IMR-90 (cell line): ENCODE data around the gene ISG15. TPM values are rescaled to one million over a fixed set of nuclear protein-coding genes. Genes with fewer than 3 reads are reported as not detected.
A peak's percentile ranks its signal among the peaks of the same experiment; 100 is the strongest.

ENCODE experiments used
- ATAC-seq: fragments of 200-7000 bp; cut with Tn5 transposase; 2 replicates; pipeline ENCODE4 v1.9.1; 2020; ENCODE audit warnings: low read depth, mild to moderate bottlenecking, moderate library complexity
- BruUV-seq: library from RNA; stranded (reverse); fragments of 400-500 nt; replicated peaks from 2 replicates; lab custom pipeline; 2021; lab: Mats Ljungman, UMichigan
- CTCF ChIA-PET: fragments of 300-600 bp; formaldehyde crosslinking; extraction: SDS; loops from one replicate; lab custom pipeline; 2021; ENCODE audit warnings: antibody characterized with exemption; lab: Yijun Ruan, JAX
- POLR2A ChIA-PET: fragments of 300-600 bp; sonication (Branson Sonifier 250); formaldehyde crosslinking; loops from one replicate; lab custom pipeline; 2022; ENCODE audit warnings: antibody characterized with exemption; ENCODE audit not compliant: unreplicated experiment; lab: Charles Lee
- DNase-seq: peaks from one replicate; pipeline ENCODE4 v3.0.0; 2013
- H2AFZ ChIP-seq: replicated peaks from 2 replicates; pipeline ENCODE3; 2013; ENCODE audit warnings: low read length, mild to moderate bottlenecking; ENCODE audit not compliant: poor library complexity
- H2AK5ac ChIP-seq: 2 replicates; pipeline ENCODE4 v1.6.1; 2013; ENCODE audit warnings: low read depth, low read length, inconsistent platforms
- H2AK9ac ChIP-seq: replicated peaks from 2 replicates; pipeline ENCODE3; 2013; ENCODE audit warnings: mild to moderate bottlenecking, low read depth, low read length, moderate library complexity; ENCODE audit not compliant: poor library complexity
- H2BK120ac ChIP-seq: 2 replicates; pipeline ENCODE4 v1.6.1; 2013; ENCODE audit warnings: low read depth, low read length, inconsistent platforms
- H2BK15ac ChIP-seq: 3 replicates; pipeline ENCODE4 v1.6.1; 2013; ENCODE audit warnings: low read depth, low read length, inconsistent platforms
- H2BK20ac ChIP-seq: 2 replicates; pipeline ENCODE4 v1.6.1; 2013; ENCODE audit warnings: low read depth, mild to moderate bottlenecking, inconsistent platforms, low read length, moderate library complexity
- H2BK5ac ChIP-seq: 2 replicates; pipeline ENCODE4 v1.6.1; 2013; ENCODE audit warnings: mild to moderate bottlenecking, low read depth, low read length, inconsistent platforms; ENCODE audit not compliant: poor library complexity, severe bottlenecking
- H3K14ac ChIP-seq: replicated peaks from 2 replicates; pipeline ENCODE4 v1.6.1; 2013; ENCODE audit warnings: low read depth, low read length, inconsistent platforms
- H3K18ac ChIP-seq: 2 replicates; pipeline ENCODE4 v1.6.1; 2013; ENCODE audit warnings: low read depth, low read length, control low read depth
- H3K23ac ChIP-seq: 2 replicates; pipeline ENCODE4 v1.6.1; 2013; ENCODE audit warnings: low read depth, low read length, inconsistent platforms
- H3K27ac ChIP-seq: 2 replicates; pipeline ENCODE4 v1.5.1; 2013; ENCODE audit warnings: mild to moderate bottlenecking, control low read depth, low read length; ENCODE audit not compliant: insufficient read depth
- H3K27me3 ChIP-seq: 2 replicates; pipeline ENCODE4 v1.6.1; 2013; ENCODE audit warnings: low read length; ENCODE audit not compliant: control insufficient read depth, insufficient read depth
- H3K36me3 ChIP-seq: 2 replicates; pipeline ENCODE4 v1.6.1; 2013; ENCODE audit warnings: low read length, mixed read lengths; ENCODE audit not compliant: control insufficient read depth, insufficient read depth
- H3K4ac ChIP-seq: 2 replicates; pipeline ENCODE4 v1.6.1; 2013; ENCODE audit warnings: low read depth, low read length, inconsistent platforms
- H3K4me1 ChIP-seq: 2 replicates; pipeline ENCODE4 v1.6.1; 2013; ENCODE audit warnings: low read length, mixed read lengths; ENCODE audit not compliant: control insufficient read depth, insufficient read depth
- H3K4me2 ChIP-seq: 2 replicates; pipeline ENCODE4 v1.6.1; 2013; ENCODE audit warnings: low read depth, mild to moderate bottlenecking, control low read depth, low read length, moderate library complexity
- H3K4me3 ChIP-seq: 2 replicates; pipeline ENCODE4 v1.5.1; 2013; ENCODE audit warnings: low read depth, mild to moderate bottlenecking, control low read depth, low read length, moderate library complexity; ENCODE audit not compliant: insufficient read depth
- H3K56ac ChIP-seq: 2 replicates; pipeline ENCODE4 v1.6.1; 2013; ENCODE audit warnings: low read length, inconsistent platforms; ENCODE audit not compliant: insufficient read depth; ENCODE audit errors: extremely low read depth
- H3K79me1 ChIP-seq, 2 experiments: 2 replicates each; pipeline ENCODE4 v1.6.1; 2013; ENCODE audit warnings: low read length in 2 of 2, inconsistent platforms in 1 of 2, low read depth in 1 of 2
- H3K9ac ChIP-seq: 2 replicates; pipeline ENCODE4 v1.6.1; 2013; ENCODE audit warnings: low read depth, low read length, control low read depth
- H3K9me1 ChIP-seq: 2 replicates; pipeline ENCODE4 v1.6.1; 2013; ENCODE audit warnings: low read length, inconsistent platforms; ENCODE audit not compliant: insufficient read depth
- H3K9me3 ChIP-seq: 2 replicates; pipeline ENCODE4 v1.6.1; 2013; ENCODE audit warnings: low read length; ENCODE audit not compliant: control insufficient read depth, insufficient read depth
- H4K20me1 ChIP-seq: 2 replicates; pipeline ENCODE4 v1.6.1; 2013; ENCODE audit warnings: low read length, inconsistent platforms; ENCODE audit not compliant: insufficient read depth
- H4K5ac ChIP-seq: 2 replicates; pipeline ENCODE4 v1.6.1; 2013; ENCODE audit warnings: mild to moderate bottlenecking, low read depth, low read length, control low read depth
- H4K8ac ChIP-seq, 2 experiments: 2 replicates each; pipeline ENCODE4 v1.6.1; 2013; ENCODE audit warnings: low read depth in 2 of 2, low read length in 2 of 2, control low read depth in 1 of 2, inconsistent platforms in 1 of 2
- H4K91ac ChIP-seq: 2 replicates; pipeline ENCODE4 v1.6.1; 2013; ENCODE audit warnings: low read depth, low read length, inconsistent platforms; ENCODE audit not compliant: insufficient read depth
- BHLHE40 ChIP-seq: fragments of 150-350 bp; IDR thresholded peaks from 2 replicates; pipeline ENCODE4 v1.6.1; 2016; ENCODE audit warnings: mild to moderate bottlenecking, low read depth, low read length
- CEBPB ChIP-seq: IDR thresholded peaks from 2 replicates; pipeline ENCODE4 v1.6.1; 2012; ENCODE audit warnings: low read depth, low read length, improper control_type of control experiment
- CHD1 ChIP-seq: IDR thresholded peaks from 2 replicates; pipeline ENCODE4 v1.6.1; 2012; ENCODE audit warnings: low read depth, low read length, improper control_type of control experiment
- CTCF ChIP-seq: conservative IDR thresholded peaks from 2 replicates; pipeline ENCODE4 v1.5.1; 2012; ENCODE audit warnings: mild to moderate bottlenecking, low read depth, low read length, improper control_type of control experiment
- ELK1 ChIP-seq: fragments of 150-350 bp; IDR thresholded peaks from 2 replicates; pipeline ENCODE4 v1.6.1; 2016; ENCODE audit warnings: low read depth, mild to moderate bottlenecking, low read length, moderate library complexity, borderline replicate concordance
- FOS ChIP-seq: fragments of 150-350 bp; IDR thresholded peaks from 2 replicates; pipeline ENCODE4 v1.6.1; 2016; ENCODE audit warnings: low read depth, low read length
- MAFK ChIP-seq: IDR thresholded peaks from 2 replicates; pipeline ENCODE4 v1.6.1; 2012; ENCODE audit warnings: low read depth, low read length, improper control_type of control experiment
- NFE2L2 ChIP-seq: fragments of 150-350 bp; IDR thresholded peaks from 2 replicates; pipeline ENCODE4 v1.6.1; 2016; ENCODE audit warnings: low read depth, mild to moderate bottlenecking, low read length
- POLR2A ChIP-seq: IDR thresholded peaks from 2 replicates; pipeline ENCODE4 v1.6.1; 2012; ENCODE audit warnings: mild to moderate bottlenecking, low read depth, low read length
- RAD21 ChIP-seq: IDR thresholded peaks from 2 replicates; pipeline ENCODE4 v1.6.1; 2012; ENCODE audit warnings: low read length, improper control_type of control experiment
- RCOR1 ChIP-seq: IDR thresholded peaks from 2 replicates; pipeline ENCODE4 v1.6.1; 2012; ENCODE audit warnings: mild to moderate bottlenecking, low read length, improper control_type of control experiment; ENCODE audit not compliant: insufficient replicate concordance
- RFX5 ChIP-seq: IDR thresholded peaks from 2 replicates; pipeline ENCODE4 v1.8.0; 2012; ENCODE audit warnings: low read depth, mild to moderate bottlenecking, low read length, moderate library complexity
- SMC3 ChIP-seq: fragments of 150-350 bp; IDR thresholded peaks from 2 replicates; pipeline ENCODE4 v1.6.1; 2016; ENCODE audit warnings: low read depth, mild to moderate bottlenecking, antibody characterized with exemption, low read length, moderate library complexity
- USF2 ChIP-seq: fragments of 150-350 bp; IDR thresholded peaks from 2 replicates; pipeline ENCODE4 v1.6.1; 2017; ENCODE audit warnings: mild to moderate bottlenecking, antibody characterized with exemption, low read length, low read depth
- WGBS, 2 experiments: methylation state at CpG; one replicate each; pipeline versions ENCODE4 v1.1.5 to v1.1.7; 2013; ENCODE audit warnings: missing lambda C conversion rate in 2 of 2; ENCODE audit not compliant: insufficient read length in 1 of 2; ENCODE audit errors: extremely low coverage in 2 of 2; 5-methylcytosine and 5-hydroxymethylcytosine counted together
- dilution Hi-C: fragments of 300-500 bp; cut with HindIII; formaldehyde crosslinking; loops from one replicate; pipeline ENCODE4 v1.14.3; 2018; ENCODE audit warnings: low sequenced_read_pairs; ENCODE audit not compliant: unreplicated experiment
- in situ Hi-C: fragments of 300-500 bp; cut with MboI; formaldehyde crosslinking; loops from 3 replicates; pipeline ENCODE4 v1.14.3; 2019; ENCODE audit warnings: low sequenced_read_pairs, inconsistent platforms, mixed read lengths
- intact Hi-C: fragments of 100-400 bp; cut with micrococcal nuclease; formaldehyde crosslinking; loops from 2 replicates; pipeline ENCODE4 v1.10.0; 2022
- polyA plus RNA-seq, 3 experiments: library from polyadenylated mRNA; depleted of rRNA; stranded (reverse); fragments of >200 nt; gene quantifications; 2 replicates each; pipeline ENCODE4 v1.2.3, GENCODE V29; 2012; ENCODE audit warnings: low replicate concordance in 1 of 3
- total RNA-seq: library from RNA; depleted of rRNA; stranded (reverse); fragments of >200 nt; gene quantifications from 2 replicates; pipeline ENCODE4 v1.2.3, GENCODE V29; 2012

Gene ISG15
- total and polyA plus RNA-seq, 2 of the 4 experiments (the other 2 are of a cell fraction), result 99.1 to 105 TPM

GRCh38 chr1:1039145-1039910 is 26.0 kb downstream of the ISG15 start:
- no peak overlapping the region for H3K14ac ChIP-seq
- no peak overlapping the region for H2BK120ac ChIP-seq
- no peak overlapping the region for H2BK5ac ChIP-seq
- H3K4ac ChIP-seq, result no peak overlapping the region
- H3K36me3 ChIP-seq, result peaks cover 34% of the 10 kb centered on the region
- no peak for ATAC-seq
- dilution Hi-C loops, result no loop called here
- no peak overlapping the region for H4K5ac ChIP-seq
- H3K56ac ChIP-seq, result no peak overlapping the region
- peaks cover 60% of the 10 kb centered on the region for H4K20me1 ChIP-seq
- H3K9me1 ChIP-seq, result 0 out of 2 replicates have a peak, but pooled peaks cover 5% of the 10 kb centered on the region
- no peak overlapping the region for H4K91ac ChIP-seq
- H2AK5ac ChIP-seq, result no peak overlapping the region
- H3K4me1 ChIP-seq, result peaks cover 7% of the 10 kb centered on the region
- intact Hi-C loops, result no loop called here
- no peak for TF ChIP-seq USF2
- TF ChIP-seq MAFK, result no peak
- no peak for TF ChIP-seq RCOR1
- no peak for TF ChIP-seq NFE2L2
- TF ChIP-seq CTCF, result no peak
- no peak for TF ChIP-seq CHD1
- no peak for TF ChIP-seq POLR2A
- no peak for TF ChIP-seq RFX5
- TF ChIP-seq BHLHE40, result no peak
- no peak for TF ChIP-seq CEBPB
- no peak for TF ChIP-seq RAD21
- no peak for TF ChIP-seq ELK1
- no peak for TF ChIP-seq SMC3
- TF ChIP-seq FOS, result no peak
- H2AK9ac ChIP-seq, result peak overlapping the region; percentile 1
- 40% methylated on average over 3 of the region's 17 CpGs; no CpG with 5 or more reads in 1 of the 2 experiments for WGBS, 2 experiments
- H2BK15ac ChIP-seq, result no peak overlapping the region
- H3K18ac ChIP-seq, result no peak overlapping the region
- H3K79me1 ChIP-seq, result peaks cover 9 to 31% of the 10 kb centered on the region in 2 experiments
- in situ Hi-C loops, result no loop called here
- no peak overlapping the region for H2AFZ ChIP-seq
- H3K9me3 ChIP-seq, result no peaks in the 10 kb centered on the region
- H3K23ac ChIP-seq, result no peak overlapping the region
- no peak overlapping the region for H3K4me3 ChIP-seq
- DNase-seq, result no peak
- H4K8ac ChIP-seq, result no peak overlapping the region
- no peak overlapping the region for H2BK20ac ChIP-seq
- no peaks in the 10 kb centered on the region for H3K27me3 ChIP-seq
- ChIA-PET POLR2A (no interaction called here), CTCF (interaction anchor here (1.1 kb wide), 1 partner anchor 20 kb away, joined by 3 read pairs; no protein-coding TSS in a partner anchor)
- no TSS peak for BruUV-seq
- no peak overlapping the region for H3K27ac ChIP-seq
- no peak overlapping the region for H3K9ac ChIP-seq
- no peak overlapping the region for H3K4me2 ChIP-seq
